ENCODE data around the gene SLIT1. TPM values are rescaled to one million over a fixed set of nuclear protein-coding genes. Genes with fewer than 3 reads are reported as not detected.

SLIT1 gene
- total RNA-seq, 1 donor from 2014 or later = 25.5 TPM

- no peaks in the 10 kb centered on the region for H3K36me3 Mint-ChIP-seq (ENCODE audit: insufficient read depth)
- H3K9me3 Mint-ChIP-seq (ENCODE audit: low read depth) = no peaks in the 10 kb centered on the region
- H3K27me3 Mint-ChIP-seq = no peaks in the 10 kb centered on the region
- no peak overlapping the region for H3K27ac Mint-ChIP-seq
- no peak overlapping the region for H3K4me3 Mint-ChIP-seq (ENCODE audit: low read depth)
- TF ChIP-seq, protein P1, sequence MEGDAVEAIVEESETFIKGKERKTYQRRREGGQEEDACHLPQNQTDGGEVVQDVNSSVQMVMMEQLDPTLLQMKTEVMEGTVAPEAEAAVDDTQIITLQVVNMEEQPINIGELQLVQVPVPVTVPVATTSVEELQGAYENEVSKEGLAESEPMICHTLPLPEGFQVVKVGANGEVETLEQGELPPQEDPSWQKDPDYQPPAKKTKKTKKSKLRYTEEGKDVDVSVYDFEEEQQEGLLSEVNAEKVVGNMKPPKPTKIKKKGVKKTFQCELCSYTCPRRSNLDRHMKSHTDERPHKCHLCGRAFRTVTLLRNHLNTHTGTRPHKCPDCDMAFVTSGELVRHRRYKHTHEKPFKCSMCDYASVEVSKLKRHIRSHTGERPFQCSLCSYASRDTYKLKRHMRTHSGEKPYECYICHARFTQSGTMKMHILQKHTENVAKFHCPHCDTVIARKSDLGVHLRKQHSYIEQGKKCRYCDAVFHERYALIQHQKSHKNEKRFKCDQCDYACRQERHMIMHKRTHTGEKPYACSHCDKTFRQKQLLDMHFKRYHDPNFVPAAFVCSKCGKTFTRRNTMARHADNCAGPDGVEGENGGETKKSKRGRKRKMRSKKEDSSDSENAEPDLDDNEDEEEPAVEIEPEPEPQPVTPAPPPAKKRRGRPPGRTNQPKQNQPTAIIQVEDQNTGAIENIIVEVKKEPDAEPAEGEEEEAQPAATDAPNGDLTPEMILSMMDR (IDR thresholded peaks at IDR 0.05; ENCODE audit: unreplicated experiment) = no peak
- DNase-seq (ENCODE audit: low spot score, unreplicated experiment) = no peak
- H3K4me1 Mint-ChIP-seq (ENCODE audit: low read depth) = no peaks in the 10 kb centered on the region
Measured at GRCh38 chr10:97168645-97169044, 17.1 kb downstream of the SLIT1 start.

- H3K36me3 Mint-ChIP-seq (ENCODE audit: insufficient read depth) = no peaks in the 10 kb centered on the region
- no peaks in the 10 kb centered on the region for H3K27me3 Mint-ChIP-seq
- DNase-seq (ENCODE audit: low spot score, unreplicated experiment) = no peak
- no peaks in the 10 kb centered on the region for H3K4me1 Mint-ChIP-seq (ENCODE audit: low read depth)
- TF ChIP-seq, protein P1 (IDR thresholded peaks at IDR 0.05; ENCODE audit: unreplicated experiment) = no peak
- H3K4me3 Mint-ChIP-seq (ENCODE audit: low read depth) = no peak overlapping the region
- H3K27ac Mint-ChIP-seq = no peak overlapping the region
- H3K9me3 Mint-ChIP-seq (ENCODE audit: low read depth) = no peaks in the 10 kb centered on the region
Measured at GRCh38 chr10:97165499-97165898, 20.3 kb downstream of the SLIT1 start.

- no peaks in the 10 kb centered on the region for H3K27me3 Mint-ChIP-seq
- no peaks in the 10 kb centered on the region for H3K9me3 Mint-ChIP-seq (ENCODE audit: low read depth)
- TF ChIP-seq, protein P1 (IDR thresholded peaks at IDR 0.05; ENCODE audit: unreplicated experiment) = no peak
- DNase-seq (ENCODE audit: low spot score, unreplicated experiment) = no peak
- no peak overlapping the region for H3K27ac Mint-ChIP-seq
- H3K4me1 Mint-ChIP-seq (ENCODE audit: low read depth) = no peaks in the 10 kb centered on the region
- peaks cover 2% of the 10 kb centered on the region for H3K36me3 Mint-ChIP-seq (ENCODE audit: insufficient read depth)
- no peak overlapping the region for H3K4me3 Mint-ChIP-seq (ENCODE audit: low read depth)
Measured at GRCh38 chr10:97163781-97164501, 21.8 kb downstream of the SLIT1 start.

DNA sequence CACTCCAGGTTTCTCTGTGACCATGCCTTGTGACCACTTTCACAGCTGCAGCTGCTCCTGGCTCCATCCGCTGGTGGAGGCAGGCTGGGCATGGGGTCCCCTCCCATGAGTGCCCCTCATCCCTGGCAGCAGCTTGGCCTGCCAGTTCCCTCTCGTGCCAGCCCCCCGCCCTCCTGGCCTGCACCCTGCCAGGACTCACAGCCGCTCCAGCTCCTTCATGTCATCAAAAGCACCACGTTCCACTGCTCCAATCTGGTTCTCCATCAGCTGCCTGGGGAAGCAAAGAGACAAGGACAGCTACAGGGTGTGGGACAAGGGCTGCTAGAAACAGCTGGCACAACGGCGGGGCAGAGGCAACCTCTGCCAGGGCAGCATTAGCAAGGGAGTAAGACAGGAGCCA is 22.6 kb downstream of the SLIT1 start:
- Mint-ChIP-seq H3K4me1 (ENCODE audit: low read depth) (no peaks in the 10 kb centered on the region), H3K4me3 (ENCODE audit: low read depth) (no peak overlapping the region), H3K36me3 (ENCODE audit: insufficient read depth) (peaks cover 2% of the 10 kb centered on the region), H3K27me3 (no peaks in the 10 kb centered on the region), H3K27ac (no peak overlapping the region), H3K9me3 (ENCODE audit: low read depth) (no peaks in the 10 kb centered on the region)
- TF ChIP-seq, protein P1 (IDR thresholded peaks at IDR 0.05; ENCODE audit: unreplicated experiment) = no peak
- DNase-seq (ENCODE audit: low spot score, unreplicated experiment) = no peak

- Mint-ChIP-seq H3K4me1 (ENCODE audit: low read depth) (no peaks in the 10 kb centered on the region), H3K4me3 (ENCODE audit: low read depth) (no peak overlapping the region), H3K9me3 (ENCODE audit: low read depth) (no peaks in the 10 kb centered on the region), H3K27me3 (no peaks in the 10 kb centered on the region), H3K36me3 (ENCODE audit: insufficient read depth) (peaks cover 3% of the 10 kb centered on the region), H3K27ac (no peak overlapping the region)
- TF ChIP-seq, protein P1 (IDR thresholded peaks at IDR 0.05; ENCODE audit: unreplicated experiment) = no peak
- no peak for DNase-seq (ENCODE audit: low spot score, unreplicated experiment)
Measured at GRCh38 chr10:97159646-97160305, 26.0 kb downstream of the SLIT1 start.
